Body of pancreas (tissue), 4 donors: ENCODE measurements around the gene MAPK1. TPM values are rescaled to one million over a fixed set of nuclear protein-coding genes. Genes with fewer than 3 reads are reported as not detected.

Experiments
- ATAC-seq: fragments of 150-250 bp; one replicate; pipeline ENCODE4 v1.9.1; 2016
- DNase-seq, 4 donors: peaks; one replicate each; pipeline ENCODE4 v3.0.0-alpha.2; 2019
- H3K27ac ChIP-seq, 4 donors: fragments of 200-600 bp; sonication (generic); 1 replicate in 3 of 4; 2 replicates in 1 of 4; pipeline versions ENCODE4 v1.5.1 to v1.6.1; 2016 to 2019; ENCODE audit warnings: mild to moderate bottlenecking in 1 of 4, mixed read lengths in 1 of 4, moderate library complexity in 1 of 4
- H3K27me3 ChIP-seq, 2 donors: fragments of 200-600 bp; sonication (generic); one replicate each; pipeline ENCODE4 v1.6.0; 2016; ENCODE audit warnings: mild to moderate bottlenecking in 1 of 2
- H3K36me3 ChIP-seq, 2 donors: fragments of 200-600 bp; sonication (generic); replicated peaks in 1 of 2; 2 replicates each; pipeline ENCODE4 v1.5.1; 2016; ENCODE audit warnings: low read depth in 2 of 2; ENCODE audit not compliant: insufficient read depth in 1 of 2
- H3K4me1 ChIP-seq: fragments of 200-600 bp; sonication (generic); one replicate; pipeline ENCODE4 v1.6.0; 2016
- H3K4me3 ChIP-seq, 2 donors: fragments of 200-600 bp; sonication (generic); 1 replicate in 1 of 2; 2 replicates in 1 of 2; pipeline ENCODE4 v1.5.1; 2016 to 2019
- H3K9me3 ChIP-seq, 3 donors: fragments of 200-600 bp; sonication (generic); 1 replicate in 2 of 3; 2 replicates in 1 of 3; pipeline ENCODE4 v1.5.1; 2016
- CTCF ChIP-seq, 7 experiments: fragments of 450-650 bp in 4 of 7; fragments of 200-600 bp in 3 of 7; sonication (generic) in 3 of 7; IDR thresholded peaks; one replicate each; pipeline ENCODE4 v1.5.1; 2016 to 2019; ENCODE audit warnings: antibody characterized with exemption in 7 of 7
- POLR2A ChIP-seq, 3 donors: fragments of 450-650 bp; IDR thresholded peaks; one replicate each; pipeline ENCODE4 v1.6.1; 2016; ENCODE audit warnings: antibody characterized with exemption in 3 of 3, mild to moderate bottlenecking in 2 of 3
- WGBS, 2 donors: methylation state at CpG; one replicate each; pipeline ENCODE4 v1.1.5; 2017; 5-methylcytosine and 5-hydroxymethylcytosine counted together
- intact Hi-C: fragments of 100-400 bp; cut with DNase I; formaldehyde crosslinking; loops from one replicate; pipeline ENCODE4 v1.15.1; 2023
- total RNA-seq, 2 donors: library from RNA; depleted of rRNA; stranded (reverse); fragments of >200 nt; gene quantifications; one replicate each; pipeline ENCODE4 v1.1.0, GENCODE V29; 2016

MAPK1 gene
- total RNA-seq, 2 donors from 2014 or later = 25.4 to 44.1 TPM

GRCh38 chr22:21764038-21764804 lies 103.2 kb downstream of the MAPK1 start:
- Histone ChIP-seq H3K4me3 (no peak overlapping the region), H3K36me3 (peaks cover 10 to 53% of the 10 kb centered on the region in 2 donors), H3K27ac (no peak overlapping the region), H3K9me3 (no peaks in the 10 kb centered on the region), H3K27me3 (no peaks in the 10 kb centered on the region), H3K4me1 (no peaks in the 10 kb centered on the region)
- DNase-seq (no peak), ATAC-seq (no peak)
- no peak for TF ChIP-seq CTCF (IDR thresholded peaks at IDR 0.05)
- TF ChIP-seq POLR2A (IDR thresholded peaks at IDR 0.05) = no peak
- intact Hi-C loops = no loop called here
- WGBS, 2 donors = 86 to 93% methylated on average over 9 of the region's 9 CpGs

GRCh38 chr22:21762712-21763581 lies 104.5 kb downstream of the MAPK1 start:
- DNase-seq (no peak), ATAC-seq (no peak)
- H3K36me3 ChIP-seq = peaks cover 5 to 47% of the 10 kb centered on the region in 2 donors
- H3K4me3 ChIP-seq = no peak overlapping the region
- intact Hi-C loops = no loop called here
- no peaks in the 10 kb centered on the region for H3K27me3 ChIP-seq
- TF ChIP-seq POLR2A (IDR thresholded peaks at IDR 0.05) (no peak), CTCF (IDR thresholded peaks at IDR 0.05) (no peak)
- no peaks in the 10 kb centered on the region for H3K4me1 ChIP-seq
- no peak overlapping the region for H3K27ac ChIP-seq
- H3K9me3 ChIP-seq = no peaks in the 10 kb centered on the region
- WGBS, 2 donors = 74 to 81% methylated on average over 13 of the region's 13 CpGs

GRCh38 chr22:21761994-21762680 lies 105.3 kb downstream of the MAPK1 start:
- DNase-seq (no peak), ATAC-seq (no peak)
- H3K4me1 ChIP-seq = no peaks in the 10 kb centered on the region
- peaks cover 5 to 44% of the 10 kb centered on the region in 2 donors for H3K36me3 ChIP-seq
- no peak overlapping the region for H3K4me3 ChIP-seq
- no peak overlapping the region for H3K27ac ChIP-seq
- 93 to 95% methylated on average over 15 of the region's 15 CpGs for WGBS, 2 donors
- no peak for TF ChIP-seq POLR2A (IDR thresholded peaks at IDR 0.05)
- no peak for TF ChIP-seq CTCF (IDR thresholded peaks at IDR 0.05)
- no peaks in the 10 kb centered on the region for H3K9me3 ChIP-seq
- no peaks in the 10 kb centered on the region for H3K27me3 ChIP-seq
- intact Hi-C loops = no loop called here

- intact Hi-C loops = no loop called here
- 85 to 98% methylated on average over 2 of the region's 2 CpGs for WGBS, 2 donors
- DNase-seq = no peak
- Histone ChIP-seq H3K9me3 (no peaks in the 10 kb centered on the region), H3K27me3 (no peaks in the 10 kb centered on the region), H3K4me1 (no peaks in the 10 kb centered on the region), H3K36me3 (peaks cover 5 to 36% of the 10 kb centered on the region in 2 donors), H3K27ac (no peak overlapping the region), H3K4me3 (no peak overlapping the region)
- TF ChIP-seq CTCF (IDR thresholded peaks at IDR 0.05) (no peak), POLR2A (IDR thresholded peaks at IDR 0.05) (no peak)
- ATAC-seq = no peak
Observed at GRCh38 chr22:21761086-21761485, 106.4 kb downstream of the MAPK1 start.
